ENCODE measurements around the gene DNAJC25.
"Not testable (repeated sequence)": the region's sequence is repeated elsewhere in the genome, so short reads cannot be mapped to it uniquely, and the experiment has no call there.

DNAJC25 gene

DNA sequence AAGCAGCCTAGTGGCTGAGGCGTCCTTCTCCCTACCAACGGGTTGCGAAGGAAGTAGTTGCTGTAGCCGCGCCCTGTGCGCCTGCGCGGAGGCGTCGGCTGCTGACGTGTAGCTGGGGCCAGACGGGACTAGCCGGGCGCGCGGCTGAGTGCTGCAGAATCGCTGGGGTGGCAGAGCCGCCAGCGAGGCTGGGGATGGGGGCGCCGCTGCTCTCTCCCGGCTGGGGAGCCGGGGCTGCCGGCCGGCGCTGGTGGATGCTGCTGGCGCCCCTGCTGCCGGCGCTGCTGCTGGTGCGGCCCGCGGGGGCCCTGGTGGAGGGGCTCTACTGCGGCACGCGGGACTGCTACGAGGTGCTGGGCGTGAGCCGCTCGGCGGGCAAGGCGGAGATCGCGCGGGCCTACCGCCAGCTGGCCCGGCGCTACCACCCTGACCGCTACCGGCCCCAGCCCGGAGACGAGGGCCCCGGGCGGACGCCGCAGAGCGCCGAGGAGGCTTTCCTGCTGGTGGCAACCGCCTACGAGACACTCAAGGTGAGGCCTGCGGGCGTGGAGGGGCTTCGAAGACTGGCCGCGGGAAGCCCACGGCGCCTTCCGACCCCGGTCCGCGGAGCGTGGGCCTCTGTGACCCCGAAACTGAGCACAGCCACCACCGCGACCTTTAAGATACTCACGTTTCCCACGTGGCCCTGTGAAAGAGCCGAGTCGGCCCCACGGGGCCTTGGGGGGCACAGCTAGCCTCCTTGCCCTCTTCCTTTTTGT lies at the start of gene DNAJC25:
DNAJC25 (plus strand) TSS at position 121 of the 758 bp plus-strand sequence; CDS start at position 195, 74 bp downstream.
- peak; percentile 15 for DNase-seq

DNA sequence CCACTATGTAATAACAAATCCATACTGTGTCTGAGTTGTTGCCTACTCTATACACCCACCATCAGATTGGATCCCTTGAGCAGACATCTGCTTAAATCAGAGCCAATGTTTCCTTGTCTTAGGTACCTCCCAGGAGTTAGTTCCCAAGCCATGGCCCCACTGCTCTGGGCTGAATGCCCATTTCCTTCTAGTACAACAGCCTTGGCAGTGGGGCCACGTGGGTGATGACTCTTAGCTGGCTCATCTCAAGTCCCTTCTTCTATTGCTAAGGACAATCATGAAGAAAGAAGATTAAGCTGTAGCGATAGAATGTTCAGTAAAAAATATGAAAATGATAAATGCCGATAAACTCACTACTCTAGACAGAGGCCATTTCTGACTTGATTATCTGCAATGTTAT lies 48.2 kb upstream of the DNAJC25 start:
- no peak for DNase-seq

DNA sequence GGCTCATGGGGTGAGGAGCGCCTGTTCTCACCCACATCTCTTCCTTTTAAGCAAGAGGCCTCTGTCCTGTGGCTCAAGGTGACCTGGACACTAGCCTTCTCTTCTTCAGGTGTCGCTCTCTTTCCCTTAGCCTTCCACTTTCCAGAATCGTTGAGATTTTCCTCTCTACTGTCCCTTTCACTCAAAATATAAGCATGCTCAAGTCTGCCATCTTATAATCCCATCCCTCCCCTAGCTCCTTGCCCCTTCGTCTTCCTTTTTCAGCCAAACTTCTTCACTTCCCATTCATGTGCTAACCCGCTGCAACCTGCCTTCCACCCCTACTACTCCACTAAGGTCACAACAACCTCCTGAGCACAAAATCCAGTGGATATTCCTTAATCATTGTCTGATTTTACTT lies 44.8 kb upstream of the DNAJC25 start:
- no peak for DNase-seq

DNA sequence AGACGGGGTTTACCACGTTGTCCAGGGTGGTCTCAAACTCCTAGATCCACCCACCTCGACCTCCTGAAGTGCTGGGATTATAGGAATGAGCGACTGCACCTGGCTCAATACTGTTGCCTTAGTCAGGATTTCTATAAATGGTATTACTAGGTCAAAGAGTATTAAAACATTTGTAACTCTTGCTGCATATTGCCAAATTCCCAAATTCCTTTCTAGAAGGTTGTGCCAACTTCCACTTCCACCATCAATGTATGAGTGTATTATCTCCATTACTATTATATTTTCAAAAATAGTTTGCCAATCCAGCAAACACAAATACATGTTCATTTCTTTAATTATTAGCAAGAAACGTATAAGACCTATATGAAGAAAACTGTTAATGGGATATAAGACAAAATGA lies 42.3 kb upstream of the DNAJC25 start:
- no peak for DNase-seq

DNA sequence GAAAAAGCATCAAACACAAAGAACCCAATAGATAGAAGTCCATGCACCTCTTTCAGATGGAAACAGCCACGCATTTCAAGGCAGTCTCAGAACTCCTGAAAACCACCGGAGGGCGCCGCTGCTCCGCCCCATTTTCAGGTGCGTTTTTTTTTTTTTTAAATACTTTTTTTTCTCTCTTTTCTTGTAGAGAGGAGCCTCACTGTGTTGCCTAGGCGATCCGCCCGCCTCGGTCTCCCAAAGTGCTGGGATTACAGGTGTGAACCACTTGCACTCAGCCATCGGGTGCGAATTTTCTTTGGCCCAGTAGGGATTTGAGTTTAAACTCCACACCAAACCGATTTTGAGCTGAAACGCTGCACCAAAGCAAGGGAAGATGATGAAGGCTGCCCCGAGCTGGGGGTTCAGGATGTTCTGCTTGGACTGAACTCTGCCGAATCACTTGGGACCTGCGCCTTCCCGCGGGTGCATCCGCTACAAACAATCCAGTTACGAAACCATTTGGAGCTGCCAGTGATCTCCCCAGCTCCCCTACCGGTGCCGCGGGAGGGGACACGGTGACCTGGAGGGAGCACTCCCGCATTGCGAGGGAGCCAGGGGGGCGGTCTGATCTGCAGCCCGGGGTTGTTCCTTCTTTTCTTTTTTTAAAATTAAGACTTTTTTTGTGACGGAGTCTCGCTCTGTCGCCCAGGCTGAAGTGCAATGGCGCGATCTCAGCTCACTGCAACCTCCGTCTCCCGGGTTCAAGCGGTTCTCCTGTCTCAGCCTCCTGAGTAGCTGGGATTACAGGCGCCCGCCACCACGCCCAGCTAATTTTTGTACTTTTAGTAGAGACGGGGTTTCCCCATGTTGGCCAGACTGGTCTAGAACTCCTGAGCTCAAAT lies 33.0 kb upstream of the DNAJC25 start:
- DNase-seq = no peak

DNA sequence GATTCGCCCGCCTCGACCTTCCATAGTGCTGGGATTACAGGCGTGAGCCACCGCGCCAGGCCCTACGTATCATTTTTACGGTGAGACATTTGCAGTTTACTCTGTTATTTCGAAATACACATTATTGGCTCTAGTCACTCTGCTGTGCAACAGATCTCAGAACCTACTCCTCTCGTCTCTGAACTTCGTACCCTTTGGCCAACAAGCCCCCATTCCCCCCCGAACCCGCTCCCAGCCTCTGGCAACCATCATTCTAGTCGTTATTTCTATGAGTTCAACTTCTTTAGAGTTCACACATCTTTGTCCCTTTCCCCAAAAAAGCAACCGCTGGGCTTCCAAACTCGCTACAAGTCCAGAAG lies 32.4 kb upstream of the DNAJC25 start:
- no peak for DNase-seq

DNA sequence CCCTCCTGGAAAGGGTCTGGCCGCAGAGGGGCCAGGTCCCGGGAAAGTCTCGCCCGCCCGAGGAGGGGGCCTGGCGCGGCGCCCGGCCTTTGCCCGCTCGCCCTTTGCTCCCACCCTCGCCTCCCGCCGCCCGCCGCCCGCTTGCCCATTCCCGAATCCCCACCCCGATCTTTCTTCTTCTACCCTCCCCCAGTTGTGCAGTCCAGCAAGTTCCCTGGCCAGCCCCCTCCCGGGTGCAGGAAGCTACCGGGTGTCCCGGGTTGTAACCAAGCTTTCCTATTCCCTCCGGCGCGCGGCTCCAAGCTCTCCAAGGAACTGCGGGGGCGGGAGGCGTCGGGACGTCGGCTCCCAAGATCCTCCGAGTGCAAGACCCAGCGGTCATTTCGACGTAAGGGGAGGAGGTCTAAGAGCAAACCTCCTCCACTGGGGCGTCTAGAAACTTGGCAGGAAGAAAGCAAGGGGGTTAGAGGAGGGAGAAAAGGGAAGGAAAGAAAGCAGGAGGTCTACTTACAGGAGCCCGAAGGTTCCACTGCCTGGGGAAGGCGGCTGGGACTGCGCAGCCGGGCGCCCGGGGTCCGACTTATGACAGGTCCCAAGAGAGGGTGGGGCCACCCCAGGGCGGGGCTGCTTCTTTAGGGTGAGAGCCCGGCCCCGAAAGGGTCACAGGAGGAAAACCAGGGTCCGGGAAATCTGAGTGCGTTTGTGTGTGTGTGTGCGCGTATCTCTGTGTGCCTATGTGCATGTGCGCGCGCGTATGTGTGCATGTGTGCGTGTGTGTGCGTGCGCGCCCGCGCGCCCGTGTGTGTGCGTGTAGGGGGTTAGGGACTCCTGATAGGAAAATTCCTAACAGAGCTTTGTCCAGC lies 31.8 kb upstream of the DNAJC25 start, which contains the start of gene PTGR1:
PTGR1 (minus strand) TSS at position 556 of the 863 bp plus-strand sequence. CDS start 2,225 bp downstream, outside the sequence.
- peak; percentile 36 for DNase-seq

DNA sequence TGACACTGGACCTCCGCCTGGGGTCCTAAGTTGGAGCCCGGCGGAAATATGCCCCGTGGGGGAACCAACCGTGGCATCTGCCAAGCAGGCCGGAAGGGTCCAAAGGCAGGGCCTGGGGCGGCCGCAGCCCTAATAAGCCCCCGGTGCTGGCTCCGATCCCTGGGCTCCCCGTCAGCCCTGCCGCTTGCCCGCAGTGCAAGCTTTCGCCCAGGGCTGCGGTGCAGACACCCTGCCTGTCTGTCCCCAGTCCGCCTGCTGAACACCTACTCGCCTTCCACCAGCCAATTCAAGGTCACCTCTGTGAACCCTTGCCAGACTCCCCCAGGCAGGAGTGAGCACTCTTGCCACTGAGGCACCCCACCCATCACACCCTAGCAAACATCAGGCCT lies 31.2 kb upstream of the DNAJC25 start:
- DNase-seq = no peak

DNA sequence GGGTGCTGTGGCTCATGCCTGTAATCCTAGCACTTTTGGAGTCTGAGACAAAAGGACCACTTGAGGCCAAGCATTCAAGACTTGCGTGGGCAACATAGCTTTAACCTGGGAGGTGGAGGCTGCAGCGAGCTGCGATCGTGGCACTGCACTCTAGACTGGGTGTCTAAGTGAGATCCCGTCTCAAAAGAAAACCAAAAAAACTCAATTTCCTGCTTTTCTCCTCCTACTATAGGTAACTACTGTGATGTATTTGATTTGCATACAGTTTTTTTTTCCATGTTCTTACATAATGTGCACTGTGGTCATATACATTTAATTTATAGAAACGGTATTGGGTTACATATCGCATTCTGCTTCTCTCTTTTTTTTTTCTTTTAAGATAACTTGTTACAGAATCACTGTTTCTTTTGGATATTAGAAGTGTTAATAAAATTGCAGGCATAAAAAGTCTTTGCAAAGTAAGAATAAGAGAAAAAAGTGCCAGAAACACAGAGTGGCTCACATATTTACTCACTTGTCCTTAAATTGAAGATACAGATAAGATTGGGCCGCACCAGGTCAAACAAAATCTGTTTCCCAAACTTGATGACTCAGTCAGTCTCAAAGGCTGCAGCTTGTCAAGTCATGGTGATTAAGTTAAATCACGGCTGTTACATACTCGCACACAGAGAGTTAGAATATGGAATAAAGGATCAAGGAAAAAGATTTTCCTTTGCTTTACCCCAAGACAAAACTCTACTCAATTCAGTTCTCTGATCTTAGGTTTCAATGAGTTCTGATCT lies 29.7 kb upstream of the DNAJC25 start:
- DNase-seq = no peak

DNA sequence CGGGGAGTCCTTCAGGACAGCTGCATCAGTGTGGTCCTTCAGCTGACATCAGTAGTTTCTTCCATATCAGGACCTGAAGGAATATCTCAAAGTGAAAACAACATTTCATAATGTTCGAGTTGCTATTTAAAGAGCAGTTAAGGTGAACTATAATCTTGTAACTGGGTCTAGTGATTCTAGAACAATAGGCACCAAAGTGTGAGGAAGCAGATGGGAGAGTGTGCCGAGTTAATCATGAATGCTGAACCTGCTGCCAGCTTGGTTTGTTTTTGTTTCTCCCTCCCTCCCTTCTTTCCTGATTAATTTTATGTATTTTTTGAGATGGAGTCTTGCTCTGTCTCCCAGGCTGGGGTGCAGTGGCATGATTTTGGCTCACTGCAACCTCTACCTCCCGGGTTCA lies 28.1 kb upstream of the DNAJC25 start:
- no peak for DNase-seq

DNA sequence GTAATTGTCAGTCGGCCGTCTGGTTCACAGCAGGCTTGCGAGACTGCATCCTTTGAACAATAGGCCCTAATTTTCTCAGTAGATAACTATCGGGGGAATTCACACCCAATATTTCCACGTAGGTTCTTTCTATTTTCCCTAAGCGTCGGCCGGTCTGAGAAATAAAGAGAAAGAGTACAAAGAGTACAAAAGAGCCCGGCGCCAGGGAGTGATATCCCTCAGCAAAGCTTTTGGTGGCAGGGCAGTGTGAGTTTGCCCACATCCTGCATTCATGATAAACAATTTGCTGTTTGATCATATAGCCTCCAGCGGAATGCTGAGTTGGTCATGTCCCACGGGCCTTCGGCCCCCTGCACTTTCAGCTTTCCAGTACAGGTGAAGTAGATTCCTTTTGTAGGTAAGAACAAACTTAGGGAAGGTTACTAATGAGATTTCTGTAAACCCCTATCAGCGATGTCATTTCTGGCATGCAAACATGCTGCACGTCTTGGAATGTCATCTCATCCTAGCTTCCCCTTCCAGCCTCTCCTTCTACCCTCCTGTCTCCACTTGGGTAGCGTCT lies 27.0 kb upstream of the DNAJC25 start:
- DNase-seq = no peak

DNA sequence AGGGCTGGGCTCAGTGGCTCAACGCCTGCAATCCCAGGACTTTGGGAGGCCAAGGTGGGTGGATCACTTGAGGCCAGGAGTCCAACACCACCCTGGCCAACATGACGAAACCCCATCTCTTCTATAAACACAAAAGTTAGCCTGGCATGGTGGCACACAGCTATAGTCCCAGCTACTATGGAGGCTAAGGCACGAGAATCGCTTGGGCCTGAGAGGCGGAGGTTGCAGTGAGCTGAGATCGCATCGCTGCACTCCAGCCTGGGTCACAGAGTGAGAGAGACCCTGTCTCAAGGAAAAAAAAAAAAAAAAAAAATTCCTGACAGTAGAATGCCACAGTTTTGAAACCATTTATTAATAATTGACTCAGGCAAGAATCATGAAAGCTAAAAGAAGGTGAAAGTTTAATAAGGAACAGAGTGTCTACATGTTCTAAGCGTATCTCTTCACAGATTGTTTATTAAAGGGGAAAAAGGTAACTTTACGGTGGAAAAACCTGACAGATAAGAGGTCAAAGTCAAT lies 26.0 kb upstream of the DNAJC25 start:
- no peak for DNase-seq

DNA sequence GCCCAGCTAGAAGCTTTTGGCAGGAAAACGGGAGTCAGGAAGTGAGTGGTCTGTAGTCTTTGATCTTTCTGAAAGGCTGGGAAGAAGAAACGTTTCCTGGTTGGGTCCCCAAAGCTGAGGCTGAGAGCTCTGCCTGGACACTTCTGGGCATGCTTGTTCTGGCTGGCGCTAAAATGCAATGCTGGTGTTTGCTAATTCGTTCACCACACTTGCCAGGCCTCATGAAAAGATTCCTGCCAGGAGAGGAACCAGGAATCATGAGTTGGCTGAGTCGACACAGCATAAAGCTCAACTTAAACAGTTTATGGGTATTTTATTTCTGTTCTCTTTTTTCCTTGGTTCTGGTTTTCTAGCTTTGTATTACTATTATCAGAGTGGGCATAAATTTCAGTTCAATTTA lies 21.0 kb upstream of the DNAJC25 start:
- DNase-seq = no peak

DNA sequence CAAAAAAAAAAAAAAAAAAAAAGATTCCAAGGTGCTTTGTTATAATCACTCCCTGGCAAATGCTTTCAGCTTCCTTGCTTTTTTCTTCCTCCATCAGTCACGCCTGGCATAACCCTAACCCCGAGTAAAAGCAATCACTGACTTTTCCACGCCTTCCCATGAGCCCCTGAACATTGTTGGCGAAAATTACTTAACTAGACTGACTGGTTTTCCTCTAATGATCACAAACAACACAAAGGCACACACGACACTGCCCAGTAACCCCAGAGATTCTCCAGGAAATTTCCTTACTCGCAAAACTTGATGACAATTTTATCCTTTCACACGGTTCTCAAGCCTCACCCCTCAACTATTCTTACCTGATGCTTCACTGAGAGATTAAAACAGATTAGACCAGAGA lies 20.3 kb upstream of the DNAJC25 start:
- no peak for DNase-seq

DNA sequence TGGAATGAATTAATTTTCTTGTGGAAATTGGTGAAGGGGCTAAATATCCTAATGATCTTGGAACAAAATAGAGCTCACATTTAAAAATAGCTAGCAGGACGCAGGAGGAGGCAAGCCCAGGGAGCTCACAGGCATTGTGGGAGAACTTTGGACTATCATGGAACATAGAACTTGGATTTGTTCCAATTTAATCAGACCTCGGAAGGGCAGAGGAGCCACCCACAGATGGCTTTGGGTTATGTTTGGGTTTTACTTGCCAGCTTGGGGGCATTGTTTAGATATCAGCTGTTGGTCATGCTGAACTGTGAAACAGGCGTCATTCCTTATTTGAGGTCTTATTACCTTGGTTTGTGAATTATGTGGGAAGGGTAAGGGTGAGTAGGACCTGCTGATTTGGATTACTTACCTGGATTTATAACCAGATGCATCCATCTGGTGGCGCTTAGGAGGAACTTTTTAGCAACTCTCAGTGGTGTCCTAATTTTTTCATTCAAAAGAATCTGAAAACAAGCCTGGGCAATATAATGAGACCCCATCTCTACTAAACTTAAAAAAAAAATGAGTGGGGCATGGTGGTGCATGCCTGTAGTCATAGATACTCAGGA lies 17.6 kb upstream of the DNAJC25 start:
- DNase-seq = no peak

DNA sequence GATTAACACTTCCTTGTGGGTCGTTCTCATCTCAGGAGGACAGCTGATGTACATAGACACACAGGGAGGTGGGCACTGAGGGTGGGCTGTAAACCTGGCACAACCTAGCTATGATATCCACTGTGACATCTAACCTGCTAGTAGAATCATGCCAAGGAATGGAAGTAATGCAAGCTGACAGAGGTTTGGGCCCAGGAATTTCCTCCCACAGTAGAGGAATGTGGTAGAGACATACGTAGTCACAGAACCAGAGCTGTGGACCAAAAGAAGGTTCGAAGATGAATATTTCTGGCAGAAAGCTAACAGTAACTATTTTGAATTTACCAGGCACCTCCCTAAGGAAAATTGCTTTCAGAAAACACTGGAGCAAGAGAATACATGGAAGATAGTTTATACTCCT lies 15.2 kb upstream of the DNAJC25 start:
- no peak for DNase-seq

DNA sequence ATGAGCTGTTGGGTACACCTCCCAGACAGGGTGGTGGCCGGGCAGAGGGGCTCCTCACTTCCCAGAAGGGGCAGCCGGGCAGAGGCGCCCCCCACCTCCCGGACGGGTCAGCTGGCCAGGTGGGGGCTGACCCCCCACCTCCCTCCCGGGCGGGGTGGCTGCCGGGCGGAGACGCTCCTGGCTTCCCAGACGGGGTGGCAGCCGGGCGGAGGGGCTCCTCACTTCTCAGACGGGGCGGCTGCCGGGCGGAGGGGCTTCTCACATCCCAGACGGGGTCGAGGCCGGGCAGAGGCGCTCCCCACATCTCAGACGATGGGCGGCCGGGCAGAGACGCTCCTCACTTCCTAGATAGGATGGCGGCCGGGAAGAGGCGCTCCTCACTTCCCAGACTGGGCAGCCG lies 13.8 kb upstream of the DNAJC25 start:
- DNase-seq = not testable (repeated sequence)

DNA sequence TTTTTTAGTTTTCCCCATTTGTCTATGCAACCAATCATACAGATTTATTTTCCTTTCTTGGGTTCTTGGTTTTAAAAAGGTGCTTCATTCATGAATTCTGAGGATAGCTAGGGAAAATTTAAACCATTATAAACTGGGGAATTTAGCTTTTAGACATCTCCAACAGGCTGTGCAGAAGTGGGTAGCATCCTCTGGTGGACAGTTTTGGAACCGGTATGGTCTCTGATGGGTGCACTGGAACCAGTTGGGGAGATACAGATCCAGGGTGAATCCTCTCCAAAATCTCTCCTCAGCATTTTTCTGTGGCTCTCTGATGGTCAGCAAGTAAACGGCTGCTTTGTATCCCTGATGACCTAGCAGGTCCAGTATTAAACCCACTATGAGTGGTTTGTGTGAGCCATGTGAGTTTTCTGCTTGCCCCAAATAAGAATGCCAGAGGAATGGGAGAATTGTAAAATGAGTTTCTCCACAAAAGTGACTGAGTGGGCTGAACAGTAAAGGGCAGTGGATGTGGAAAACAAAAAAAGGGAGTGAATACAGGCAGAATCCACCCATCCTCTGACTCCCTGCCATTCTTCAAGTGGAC lies 9.1 kb upstream of the DNAJC25 start:
- DNase-seq = no peak

DNA sequence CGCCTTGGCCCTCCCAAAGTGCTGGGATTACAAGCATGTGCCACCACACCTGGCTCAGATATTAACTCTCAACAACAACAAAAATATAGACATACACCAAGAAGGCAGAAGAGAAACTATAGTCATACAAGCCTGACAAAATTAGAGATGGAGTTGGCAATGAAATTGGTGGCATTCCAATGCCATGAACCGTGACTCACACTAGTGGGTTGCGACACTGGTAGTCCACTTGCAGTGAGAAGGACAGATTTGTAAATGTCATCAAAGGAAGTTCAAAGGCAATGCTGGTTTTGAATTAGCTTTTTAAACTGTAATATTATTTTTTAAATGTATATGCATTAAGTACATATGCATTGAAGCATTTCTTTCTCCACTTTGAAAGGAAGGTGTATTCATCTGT lies 8.5 kb upstream of the DNAJC25 start:
- no peak for DNase-seq

DNA sequence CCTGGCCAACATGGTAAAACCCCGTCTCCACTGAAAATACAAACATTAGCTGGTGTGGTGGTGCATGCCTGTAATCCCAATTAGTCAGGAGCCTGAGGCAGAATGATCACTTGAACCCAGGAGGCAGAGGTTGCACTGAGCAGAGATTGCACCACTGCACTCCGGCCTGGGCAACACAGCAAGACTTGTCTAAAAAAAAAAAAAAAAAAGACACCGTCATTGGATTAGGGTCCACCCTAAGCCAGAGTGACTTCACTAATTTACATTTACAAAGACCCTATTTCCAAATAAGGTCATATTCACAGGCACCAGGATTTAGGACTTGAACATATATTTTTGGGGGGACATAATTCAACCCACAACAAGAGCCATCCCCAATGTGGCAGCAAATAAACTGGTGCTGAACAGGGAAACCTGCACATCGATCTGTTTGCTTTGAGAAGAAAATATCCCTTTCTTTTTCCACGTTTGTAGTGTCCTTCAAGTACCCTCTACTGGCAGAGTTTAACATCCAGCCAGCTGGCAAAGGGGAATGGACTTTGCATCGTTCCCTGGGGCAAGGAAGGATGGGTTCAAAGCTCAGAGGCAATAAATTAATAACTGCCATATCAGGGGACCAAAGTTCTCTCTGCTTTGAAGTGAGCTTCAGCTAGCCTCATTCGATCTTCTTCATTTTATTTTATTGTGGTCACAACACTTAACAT lies 3.7 kb upstream of the DNAJC25 start:
- no peak for DNase-seq

All from cortex of kidney (tissue), 1 donor.